GM03348 (cell line): Measurements from ENCODE around the gene CYTH4.

Experiments used
- DNase-seq: peaks from one replicate; pipeline ENCODE4 v3.0.0; 2012; ENCODE audit warnings: low spot score

Gene CYTH4

GRCh38 chr22:37330200-37331033, 48.1 kb downstream of the CYTH4 start:
- DNase-seq: peak; percentile 47

GRCh38 chr22:37331034-37331428, 48.7 kb downstream of the CYTH4 start:
- DNase-seq: peak; percentile 88

- DNase-seq: no peak
Observed at GRCh38 chr22:37331856-37332536, 49.7 kb downstream of the CYTH4 start.

- DNase-seq: no peak
Observed at GRCh38 chr22:37333724-37334460, 51.6 kb downstream of the CYTH4 start.

GRCh38 chr22:37334461-37334858, 52.2 kb downstream of the CYTH4 start:
- DNase-seq: no peak

GRCh38 chr22:37334859-37335805, 52.8 kb downstream of the CYTH4 start:
- DNase-seq: peak; percentile 45

GRCh38 chr22:37335806-37336199, 53.5 kb downstream of the CYTH4 start:
- no peak for DNase-seq

- DNase-seq: no peak
Observed at GRCh38 chr22:37336579-37336978, 54.3 kb downstream of the CYTH4 start.

GRCh38 chr22:37337204-37337943, 55.1 kb downstream of the CYTH4 start:
- DNase-seq: no peak

- DNase-seq: no peak
Observed at GRCh38 chr22:37338539-37339246, 56.4 kb downstream of the CYTH4 start.

GRCh38 chr22:37340331-37341262, 58.3 kb downstream of the CYTH4 start:
- DNase-seq: no peak

- no peak for DNase-seq
Observed at GRCh38 chr22:37342065-37342464, 59.8 kb downstream of the CYTH4 start.

GRCh38 chr22:37343348-37343747, 61.0 kb downstream of the CYTH4 start:
- peak; percentile 41 for DNase-seq

GRCh38 chr22:37343863-37344734, 61.8 kb downstream of the CYTH4 start:
- no peak for DNase-seq

GRCh38 chr22:37344735-37345449, 62.6 kb downstream of the CYTH4 start:
- DNase-seq: no peak

GRCh38 chr22:37345863-37346504, 63.7 kb downstream of the CYTH4 start:
- DNase-seq: peak; percentile 93

- DNase-seq: no peak
Observed at GRCh38 chr22:37346505-37346895, 64.2 kb downstream of the CYTH4 start.
